Nephron (organoid): ENCODE data around the gene CHN2.

Source experiments
- H3K27ac Mint-ChIP-seq, 3 experiments: 2 replicates each; pipeline ENCODE4 v1.8.0; 2020; ENCODE audit warnings: mixed read lengths in 3 of 3, mild to moderate bottlenecking in 2 of 3, moderate library complexity in 1 of 3
- H3K27me3 Mint-ChIP-seq: 2 replicates; pipeline ENCODE4 v1.8.0; 2021; ENCODE audit warnings: low read depth, mild to moderate bottlenecking, moderate library complexity, mixed read lengths
- H3K36me3 Mint-ChIP-seq: 2 replicates; pipeline ENCODE4 v1.8.0; 2020; ENCODE audit warnings: low read depth, mixed read lengths
- H3K4me1 Mint-ChIP-seq: 2 replicates; pipeline ENCODE4 v1.8.0; 2020; ENCODE audit warnings: mixed read lengths
- H3K4me3 Mint-ChIP-seq, 3 experiments: 2 replicates each; pipeline ENCODE4 v1.8.0; 2020; ENCODE audit warnings: mild to moderate bottlenecking in 3 of 3, mixed read lengths in 3 of 3, moderate library complexity in 2 of 3
- H3K9me3 Mint-ChIP-seq: 2 replicates; pipeline ENCODE4 v1.8.0; 2020; ENCODE audit warnings: mixed read lengths
- TF ChIP-seq, protein P1 (sequence below), 3 experiments: fragments of 200-600 bp; sonication (generic); IDR thresholded peaks; one replicate each; pipeline ENCODE4 v1.5.0; 2021; ENCODE audit warnings: antibody characterized with exemption in 3 of 3; ENCODE audit not compliant: unreplicated experiment in 3 of 3

The CHN2 gene

GRCh38 chr7:29229946-29230345 is 35.4 kb downstream of the CHN2 start:
- H3K27ac Mint-ChIP-seq, result no peak overlapping the region
- peaks cover 41% of the 10 kb centered on the region for H3K4me1 Mint-ChIP-seq
- no peaks in the 10 kb centered on the region for H3K36me3 Mint-ChIP-seq
- H3K4me3 Mint-ChIP-seq, result no peak overlapping the region
- no peaks in the 10 kb centered on the region for H3K9me3 Mint-ChIP-seq
- TF ChIP-seq, protein P1, sequence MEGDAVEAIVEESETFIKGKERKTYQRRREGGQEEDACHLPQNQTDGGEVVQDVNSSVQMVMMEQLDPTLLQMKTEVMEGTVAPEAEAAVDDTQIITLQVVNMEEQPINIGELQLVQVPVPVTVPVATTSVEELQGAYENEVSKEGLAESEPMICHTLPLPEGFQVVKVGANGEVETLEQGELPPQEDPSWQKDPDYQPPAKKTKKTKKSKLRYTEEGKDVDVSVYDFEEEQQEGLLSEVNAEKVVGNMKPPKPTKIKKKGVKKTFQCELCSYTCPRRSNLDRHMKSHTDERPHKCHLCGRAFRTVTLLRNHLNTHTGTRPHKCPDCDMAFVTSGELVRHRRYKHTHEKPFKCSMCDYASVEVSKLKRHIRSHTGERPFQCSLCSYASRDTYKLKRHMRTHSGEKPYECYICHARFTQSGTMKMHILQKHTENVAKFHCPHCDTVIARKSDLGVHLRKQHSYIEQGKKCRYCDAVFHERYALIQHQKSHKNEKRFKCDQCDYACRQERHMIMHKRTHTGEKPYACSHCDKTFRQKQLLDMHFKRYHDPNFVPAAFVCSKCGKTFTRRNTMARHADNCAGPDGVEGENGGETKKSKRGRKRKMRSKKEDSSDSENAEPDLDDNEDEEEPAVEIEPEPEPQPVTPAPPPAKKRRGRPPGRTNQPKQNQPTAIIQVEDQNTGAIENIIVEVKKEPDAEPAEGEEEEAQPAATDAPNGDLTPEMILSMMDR (IDR thresholded peaks at IDR 0.05; ENCODE audit: unreplicated experiment in 3 of 3), result no peak
- H3K27me3 Mint-ChIP-seq, result no peaks in the 10 kb centered on the region

DNA sequence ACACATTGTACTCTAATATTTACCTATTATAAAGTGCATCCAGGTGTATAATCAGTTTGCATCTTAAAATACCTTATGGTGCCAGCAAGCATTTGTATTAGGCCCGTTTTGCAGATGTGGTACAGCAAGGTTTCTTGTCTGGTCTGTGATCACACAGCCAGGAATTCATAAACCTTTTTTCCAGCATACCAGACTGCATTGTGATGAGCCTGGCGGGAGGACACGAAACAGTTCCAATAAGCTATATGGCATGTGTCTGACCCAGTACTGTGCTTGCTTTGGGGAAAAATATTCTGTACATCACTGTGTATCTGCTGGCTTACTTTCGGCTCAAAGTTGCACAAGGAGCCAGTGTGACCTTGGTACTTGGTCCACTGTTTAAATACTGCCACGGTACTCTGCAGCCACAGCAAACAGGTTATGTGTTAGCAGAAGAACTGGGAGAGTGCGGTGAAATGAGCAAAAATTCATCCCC is 36.3 kb downstream of the CHN2 start:
- Mint-ChIP-seq H3K9me3 (no peaks in the 10 kb centered on the region), H3K36me3 (no peaks in the 10 kb centered on the region), H3K27ac (no peak overlapping the region), H3K4me1 (peaks cover 35% of the 10 kb centered on the region), H3K27me3 (no peaks in the 10 kb centered on the region), H3K4me3 (no peak overlapping the region)
- TF ChIP-seq, protein P1 (IDR thresholded peaks at IDR 0.05; ENCODE audit: unreplicated experiment in 3 of 3), result no peak

DNA sequence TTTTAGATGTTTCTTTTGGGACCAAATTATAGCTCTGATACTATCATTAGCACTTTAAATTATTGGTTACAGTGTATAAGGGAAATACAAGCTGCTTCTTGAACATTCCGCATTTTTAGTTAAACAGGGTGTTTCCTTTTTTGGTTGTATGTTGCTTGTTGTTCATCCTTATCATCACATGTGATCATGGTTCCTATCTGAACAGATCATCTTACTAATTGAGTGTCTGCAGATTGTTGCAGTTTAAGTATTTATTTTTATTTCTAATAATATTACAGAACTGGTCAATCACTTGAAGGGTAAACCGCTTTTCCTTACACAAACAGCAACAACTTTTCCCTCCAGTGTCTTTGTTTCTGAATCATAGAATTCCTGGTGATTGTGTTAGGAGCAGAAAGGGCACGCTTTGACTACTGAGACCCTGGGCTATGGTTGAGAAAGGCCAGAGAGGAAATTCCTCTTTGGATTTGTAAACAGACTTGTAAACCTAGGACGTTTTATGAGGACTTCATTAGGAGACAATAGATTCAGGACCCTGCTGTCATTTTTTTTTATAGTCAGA is 37.2 kb downstream of the CHN2 start:
- Mint-ChIP-seq H3K4me3 (no peak overlapping the region), H3K4me1 (peaks cover 29% of the 10 kb centered on the region), H3K27me3 (no peaks in the 10 kb centered on the region), H3K9me3 (no peaks in the 10 kb centered on the region), H3K36me3 (no peaks in the 10 kb centered on the region), H3K27ac (no peak overlapping the region)
- TF ChIP-seq, protein P1 (IDR thresholded peaks at IDR 0.05; ENCODE audit: unreplicated experiment in 3 of 3), result no peak

DNA sequence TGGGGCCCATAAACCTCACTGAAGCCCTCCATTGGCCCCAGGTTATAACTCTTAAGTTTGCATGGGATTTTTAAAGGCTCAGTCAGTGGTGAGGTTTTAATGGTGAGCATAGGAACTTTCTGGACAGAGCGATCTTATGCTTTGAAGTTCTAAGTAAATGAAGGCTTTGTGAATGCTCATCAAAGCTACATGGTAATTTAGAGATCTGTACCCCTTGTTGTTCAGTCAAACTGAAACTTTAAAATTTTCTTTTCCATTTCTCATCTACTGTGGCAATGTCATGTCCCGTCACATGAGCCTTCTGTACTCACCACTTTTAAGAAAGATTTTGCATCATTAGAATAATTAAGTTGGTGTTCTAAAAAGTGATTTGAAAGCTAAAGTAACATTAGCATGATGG is 39.9 kb downstream of the CHN2 start:
- Mint-ChIP-seq H3K27ac (no peak overlapping the region), H3K4me3 (no peak overlapping the region), H3K9me3 (no peaks in the 10 kb centered on the region), H3K4me1 (peaks cover 17% of the 10 kb centered on the region), H3K36me3 (no peaks in the 10 kb centered on the region), H3K27me3 (no peaks in the 10 kb centered on the region)
- TF ChIP-seq, protein P1 (IDR thresholded peaks at IDR 0.05; ENCODE audit: unreplicated experiment in 3 of 3), result no peak

GRCh38 chr7:29236071-29236580 is 41.6 kb downstream of the CHN2 start:
- peaks cover 14% of the 10 kb centered on the region for H3K4me1 Mint-ChIP-seq
- H3K27ac Mint-ChIP-seq, result no peak overlapping the region
- H3K9me3 Mint-ChIP-seq, result no peaks in the 10 kb centered on the region
- TF ChIP-seq, protein P1 (IDR thresholded peaks at IDR 0.05; ENCODE audit: unreplicated experiment in 3 of 3), result no peak
- H3K27me3 Mint-ChIP-seq, result no peaks in the 10 kb centered on the region
- no peaks in the 10 kb centered on the region for H3K36me3 Mint-ChIP-seq
- no peak overlapping the region for H3K4me3 Mint-ChIP-seq

GRCh38 chr7:29236649-29237048 is 42.1 kb downstream of the CHN2 start:
- H3K27ac Mint-ChIP-seq, result no peak overlapping the region
- TF ChIP-seq, protein P1 (IDR thresholded peaks at IDR 0.05; ENCODE audit: unreplicated experiment in 3 of 3), result no peak
- H3K4me1 Mint-ChIP-seq, result peaks cover 13% of the 10 kb centered on the region
- no peaks in the 10 kb centered on the region for H3K9me3 Mint-ChIP-seq
- no peaks in the 10 kb centered on the region for H3K36me3 Mint-ChIP-seq
- H3K27me3 Mint-ChIP-seq, result no peaks in the 10 kb centered on the region
- H3K4me3 Mint-ChIP-seq, result no peak overlapping the region
